Effector CD8-positive, alpha-beta T cell (primary cell): ENCODE measurements around the gene IL22RA1.

Experiments
- DNase-seq: peaks from one replicate; lab custom pipeline; 2025; lab: John Stamatoyannopoulos, UW

The IL22RA1 gene

DNA sequence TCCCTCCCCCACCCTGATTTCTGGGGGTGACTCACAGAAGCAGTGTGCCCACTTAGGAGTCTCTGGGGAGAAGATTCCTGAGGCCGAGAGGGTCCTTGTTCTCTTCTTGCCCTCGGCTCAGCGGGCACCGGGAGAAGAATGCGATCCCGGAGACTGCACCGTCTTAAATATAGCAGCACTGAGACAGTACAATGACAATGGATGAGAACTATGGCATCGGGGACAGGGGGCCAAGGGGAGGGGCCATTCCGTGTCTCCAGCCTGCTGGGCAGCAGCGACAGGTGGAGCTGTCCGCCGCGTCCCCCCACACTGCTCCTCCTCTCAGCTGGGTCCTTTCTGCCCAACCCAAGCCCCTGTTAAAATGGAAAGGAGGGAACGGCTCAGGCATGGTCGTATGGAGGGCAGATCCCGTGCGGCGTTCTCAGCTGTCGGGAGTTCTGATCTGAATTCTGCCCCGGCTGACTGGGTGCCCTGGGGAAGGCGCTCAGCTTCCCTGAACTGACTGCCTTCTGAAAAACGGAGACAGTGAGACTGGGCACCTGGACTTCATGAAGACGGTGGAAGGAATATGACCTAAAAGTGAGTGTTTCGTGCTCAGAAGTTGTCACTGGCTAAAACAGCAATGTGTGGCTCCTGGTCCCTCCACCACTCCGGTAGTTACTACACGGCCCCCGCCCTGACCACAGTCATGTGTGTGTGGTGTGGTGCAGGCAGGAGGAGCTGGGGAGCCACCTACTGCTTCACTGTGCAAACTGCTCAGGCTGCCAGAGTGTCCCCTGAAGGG, 30.8 kb downstream of the IL22RA1 start, which contains the start of gene MYOM3:
Gene MYOM3 (minus strand): TSS at position 140 of the 784 bp plus-strand sequence. CDS start 3,499 bp downstream, outside the sequence.
- peak; percentile 5 for DNase-seq

DNA sequence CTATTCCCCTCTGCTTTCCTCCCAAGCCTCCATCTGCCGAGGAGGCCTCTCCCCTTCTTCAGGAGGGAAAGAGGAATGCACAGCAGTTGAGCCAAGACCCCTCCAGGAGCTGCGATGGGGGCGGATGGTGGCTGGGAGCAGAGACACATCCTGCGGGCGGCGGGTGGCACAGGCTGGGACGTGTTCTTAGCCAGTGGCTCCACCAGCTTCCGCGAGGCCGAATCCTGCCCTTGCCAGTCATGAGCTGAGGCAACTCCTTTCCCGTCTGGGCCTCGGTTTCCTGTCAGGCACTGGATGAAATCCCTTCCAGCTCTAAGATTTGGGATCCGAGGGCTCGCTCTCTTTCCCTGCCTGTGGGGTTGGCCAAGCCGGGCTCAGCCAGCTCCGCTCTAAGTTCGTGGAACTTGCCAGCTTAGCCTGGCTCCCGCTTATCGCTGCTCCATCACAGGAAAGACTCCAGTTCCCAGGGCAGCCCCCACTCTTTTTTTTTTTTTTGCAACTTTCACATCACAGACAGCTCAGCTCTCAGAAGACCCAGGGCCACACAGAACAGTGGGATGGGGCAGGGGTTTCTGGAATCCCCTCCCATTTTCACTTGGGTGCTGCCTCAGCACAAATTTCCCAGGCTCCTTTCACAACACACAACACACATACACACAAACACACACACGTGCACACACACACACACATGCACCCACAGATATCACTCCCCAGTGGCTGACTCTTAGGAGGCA, 31.5 kb downstream of the IL22RA1 start:
- DNase-seq: no peak

DNA sequence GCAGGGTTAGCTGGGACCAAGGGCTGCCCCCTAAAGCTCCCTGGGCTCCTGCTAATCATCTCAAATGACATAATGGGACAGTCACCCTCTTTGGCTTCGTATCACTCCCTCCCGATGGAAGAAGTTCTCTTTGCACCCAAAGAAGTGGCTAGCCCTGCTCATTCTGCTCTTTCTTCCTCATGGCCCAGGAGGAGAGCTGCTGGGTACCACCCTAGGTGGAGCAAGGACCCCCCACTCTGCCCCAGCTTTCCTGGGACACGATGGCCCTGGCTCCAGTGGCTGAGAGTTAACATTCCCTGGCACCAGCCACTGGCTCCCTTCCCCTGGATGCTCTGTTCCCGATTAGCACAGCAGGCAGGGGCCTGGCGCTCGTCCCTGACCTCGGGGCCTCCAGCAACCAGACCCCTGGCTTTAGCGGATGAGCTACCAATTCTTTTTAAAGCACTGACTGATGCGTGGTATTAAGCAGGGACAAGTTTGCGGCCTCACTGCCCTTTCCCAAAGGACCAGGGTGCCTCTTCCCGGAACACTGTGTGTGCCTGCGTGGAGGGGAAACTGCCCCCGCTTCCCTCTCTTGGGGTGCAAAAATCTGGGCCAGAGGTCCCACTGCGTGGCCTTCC, 32.2 kb downstream of the IL22RA1 start:
- DNase-seq: no peak

DNA sequence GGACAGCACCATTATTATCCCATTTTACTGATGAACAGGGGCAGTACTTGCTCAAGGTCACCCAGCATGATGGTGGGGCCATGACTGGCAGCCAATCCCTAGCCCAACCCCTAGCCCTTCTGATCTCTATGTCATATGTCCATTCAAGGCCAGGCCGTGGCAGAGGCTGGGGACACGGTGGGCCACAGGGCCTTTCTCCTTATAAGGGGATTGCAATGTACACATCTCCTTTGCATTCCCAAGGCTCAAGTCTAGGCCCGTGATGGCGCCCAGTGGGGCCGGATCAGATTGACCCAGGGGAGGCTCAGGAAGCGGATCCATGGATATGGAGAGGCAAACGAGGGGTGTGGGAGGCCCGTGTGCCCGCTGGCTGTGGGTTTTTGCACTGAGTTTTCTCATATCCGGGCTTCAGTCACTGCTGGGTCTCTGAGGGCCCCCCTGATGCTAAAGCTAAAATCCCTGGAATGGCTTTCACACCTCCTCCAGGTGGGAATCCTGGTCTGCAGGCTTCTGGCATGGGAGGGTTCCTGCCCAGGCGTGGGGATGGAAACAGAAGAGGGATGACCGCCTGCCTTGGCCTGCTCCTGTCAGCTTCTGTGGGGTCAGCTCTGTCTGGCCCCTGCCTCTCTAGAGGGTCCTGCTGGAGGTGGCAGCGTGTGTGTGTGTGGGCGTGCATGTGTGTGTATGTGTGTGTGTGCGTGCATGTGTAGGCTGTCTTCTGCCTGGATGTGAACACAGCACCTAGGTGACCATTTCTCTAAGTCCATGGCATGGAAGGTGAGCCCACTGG, 33.1 kb downstream of the IL22RA1 start:
- DNase-seq: no peak

DNA sequence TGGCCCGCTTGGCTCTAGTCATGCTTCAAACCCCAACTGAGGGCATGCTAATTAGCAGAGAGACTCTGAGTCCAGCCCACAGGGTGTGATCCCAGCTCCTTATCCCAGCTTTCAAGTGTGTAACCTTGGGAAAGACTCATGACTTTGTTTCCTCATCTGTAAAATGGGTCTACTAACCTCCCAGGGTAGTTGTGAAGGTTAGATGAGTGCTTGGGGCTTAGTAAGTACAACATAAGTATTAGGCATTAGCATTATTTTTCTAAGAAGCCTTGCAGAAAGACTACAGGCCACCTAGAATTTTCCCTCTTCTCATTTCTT, 33.8 kb downstream of the IL22RA1 start:
- DNase-seq: no peak

DNA sequence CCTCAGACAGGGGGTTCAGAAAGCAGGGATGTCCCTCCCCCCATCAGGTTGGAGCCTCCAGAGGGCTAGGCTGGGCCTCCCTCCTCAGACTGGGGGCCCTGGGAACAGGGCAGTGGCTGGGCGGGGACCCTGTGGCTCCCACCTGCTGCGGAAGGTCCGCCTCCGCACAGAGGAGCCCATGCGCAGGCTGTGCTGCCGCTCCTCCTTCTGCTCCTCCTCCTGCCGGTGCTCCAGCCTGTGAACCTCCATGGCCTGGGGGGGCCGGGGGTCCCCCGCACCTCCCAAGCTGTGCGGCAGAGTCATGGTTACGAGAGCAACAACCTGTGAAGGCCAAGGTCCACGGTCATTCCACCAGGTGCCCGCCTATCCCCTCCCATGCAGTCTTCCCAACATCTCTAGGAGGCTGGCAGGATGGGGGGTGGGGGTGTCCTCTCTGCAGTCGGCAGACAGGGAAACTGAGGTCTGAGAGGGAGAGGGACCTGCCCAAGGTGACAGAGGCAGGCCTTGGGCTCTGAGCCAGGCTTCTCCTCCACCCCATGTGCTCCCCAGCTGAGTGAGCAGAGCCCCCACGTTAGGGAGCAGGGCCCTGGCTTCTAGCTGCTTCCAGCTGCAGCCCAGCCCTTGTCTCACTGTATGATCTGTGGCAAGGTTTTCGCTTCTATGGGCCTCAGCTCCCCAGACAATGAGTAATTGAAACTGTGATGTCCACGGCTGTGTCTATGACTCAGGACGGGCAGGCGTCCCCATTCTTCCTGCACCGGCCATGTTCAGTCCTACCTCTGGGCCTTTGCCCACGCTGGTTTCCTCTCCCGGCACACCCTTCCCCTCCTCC, 34.4 kb downstream of the IL22RA1 start:
- DNase-seq: no peak

DNA sequence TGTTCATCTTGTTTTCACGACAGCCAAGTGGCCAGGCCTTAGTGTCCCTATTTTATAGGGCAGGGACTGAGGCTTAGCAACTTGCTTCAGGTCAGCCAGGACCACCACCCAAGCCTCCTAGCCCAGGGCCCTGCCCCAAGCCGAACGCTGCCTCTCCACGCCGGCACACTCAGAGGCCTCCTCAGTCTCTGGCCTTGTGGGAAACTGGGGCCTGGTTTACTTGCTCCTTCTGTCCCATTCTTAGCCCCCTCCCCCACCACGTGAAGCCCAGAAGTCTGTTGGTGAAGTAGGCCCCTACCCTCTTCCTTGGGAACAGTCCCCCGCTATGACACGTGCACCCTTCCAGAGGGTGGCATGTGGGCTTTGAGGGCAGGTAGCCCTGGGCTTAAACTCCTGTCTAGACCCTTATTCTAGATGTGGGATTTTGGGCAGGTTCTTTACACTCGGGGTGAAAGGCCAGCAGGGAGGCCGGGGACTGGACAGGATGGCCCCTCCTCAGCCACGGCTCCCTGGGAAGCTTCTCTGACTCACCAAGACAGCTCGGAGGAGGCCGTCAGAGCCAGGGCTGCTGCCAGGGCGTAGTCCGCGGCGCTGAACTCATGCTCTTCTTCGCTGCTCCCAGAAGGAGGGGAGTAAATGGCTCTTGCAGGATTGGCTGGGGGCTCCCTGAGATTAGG, 35.3 kb downstream of the IL22RA1 start:
- no peak for DNase-seq

DNA sequence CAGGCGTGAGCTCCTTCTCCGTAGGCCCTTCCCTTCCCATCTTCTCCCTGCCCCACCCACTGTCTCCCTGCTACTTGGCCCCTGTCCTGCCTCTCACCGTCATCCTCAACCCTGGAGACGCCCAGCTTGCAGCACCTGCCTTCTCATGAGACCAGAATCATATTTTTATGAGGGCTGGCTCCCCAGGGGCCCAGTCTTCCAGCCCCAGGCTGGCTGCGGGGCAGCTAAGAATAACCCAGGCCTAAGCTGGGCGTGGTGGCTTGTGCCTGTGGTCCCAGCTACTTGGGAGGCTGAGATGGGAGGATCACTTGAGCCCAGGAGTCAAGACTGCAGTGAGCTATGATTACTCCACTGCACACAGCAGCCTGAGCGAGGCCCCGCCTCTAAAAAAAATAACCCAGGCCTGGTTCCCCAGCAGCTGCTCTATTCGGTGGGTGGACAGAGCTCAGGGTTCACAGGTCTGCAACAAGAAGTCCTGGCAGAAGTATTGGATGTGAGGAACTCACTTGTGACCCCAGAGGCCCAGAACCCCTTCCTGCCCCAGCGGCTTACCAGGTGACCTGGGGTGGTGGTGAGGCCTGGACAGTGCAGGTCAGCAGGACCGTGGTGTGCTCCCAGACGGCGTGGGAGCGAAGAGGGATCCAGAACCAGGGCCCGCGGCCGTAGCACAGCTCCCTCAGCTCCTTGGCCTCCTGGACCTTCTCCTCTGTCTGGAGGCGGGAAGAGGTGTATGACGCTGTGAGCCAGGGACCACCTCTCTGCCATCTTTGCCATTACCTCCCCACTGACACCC, 37.4 kb downstream of the IL22RA1 start:
- DNase-seq: no peak

DNA sequence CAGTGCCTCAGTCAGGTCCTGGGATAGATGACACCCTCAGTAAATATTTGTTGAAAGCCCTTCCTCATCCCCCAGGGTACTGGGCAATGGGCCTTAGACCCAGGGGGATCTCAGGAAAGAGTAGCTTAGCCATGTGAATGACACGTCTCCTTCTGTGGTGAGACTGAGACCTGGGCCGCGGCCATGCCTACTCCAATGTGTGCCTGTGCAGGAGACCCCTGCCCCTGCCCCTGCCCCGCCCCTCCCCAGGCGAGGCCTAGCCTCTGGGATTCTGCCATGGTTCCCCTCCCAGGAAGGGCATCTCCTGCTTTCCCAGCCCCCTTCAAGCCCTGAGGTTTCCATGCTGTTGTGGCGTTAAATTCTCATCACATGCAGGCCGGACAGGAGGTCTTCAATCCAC, 38.1 kb downstream of the IL22RA1 start:
- no peak for DNase-seq

DNA sequence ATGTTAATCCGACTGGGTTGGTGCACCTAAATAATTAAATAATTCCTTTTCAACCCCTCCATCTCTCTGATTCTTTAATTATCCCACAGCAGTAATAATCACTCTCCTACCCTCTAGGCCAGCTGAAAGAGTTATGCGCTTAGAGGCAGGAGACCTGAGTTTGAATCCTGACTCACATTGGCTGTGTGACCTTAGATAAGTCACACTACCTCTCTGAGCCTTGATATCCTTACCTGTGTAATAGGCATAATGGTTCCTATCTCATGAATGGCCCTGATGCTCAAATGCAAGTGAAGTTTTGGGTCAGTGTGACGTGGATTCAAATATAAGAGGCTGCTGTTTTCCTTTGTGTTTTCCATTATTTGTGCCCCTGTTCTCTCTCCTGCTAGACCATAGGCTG, 39.1 kb downstream of the IL22RA1 start:
- DNase-seq: no peak

DNA sequence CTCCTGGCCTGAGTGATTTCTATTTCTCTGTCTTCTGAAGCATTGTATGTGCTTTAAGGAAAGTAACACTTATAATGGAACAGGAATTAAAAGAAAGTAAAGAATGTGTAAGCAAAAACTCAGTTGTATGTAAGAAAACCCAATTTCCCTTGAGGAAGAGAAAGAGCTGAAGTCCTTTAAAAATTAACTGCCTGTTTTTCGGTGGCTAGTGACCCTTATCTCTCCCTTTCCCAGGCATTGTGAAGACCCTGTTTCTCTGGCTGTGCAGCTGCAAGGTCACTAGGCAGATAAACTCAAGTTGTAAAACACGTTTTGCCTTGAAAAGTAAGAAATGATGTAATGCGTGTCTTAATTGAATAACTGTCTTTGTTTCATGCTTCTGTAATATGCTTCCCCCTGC, 39.5 kb downstream of the IL22RA1 start:
- no peak for DNase-seq

DNA sequence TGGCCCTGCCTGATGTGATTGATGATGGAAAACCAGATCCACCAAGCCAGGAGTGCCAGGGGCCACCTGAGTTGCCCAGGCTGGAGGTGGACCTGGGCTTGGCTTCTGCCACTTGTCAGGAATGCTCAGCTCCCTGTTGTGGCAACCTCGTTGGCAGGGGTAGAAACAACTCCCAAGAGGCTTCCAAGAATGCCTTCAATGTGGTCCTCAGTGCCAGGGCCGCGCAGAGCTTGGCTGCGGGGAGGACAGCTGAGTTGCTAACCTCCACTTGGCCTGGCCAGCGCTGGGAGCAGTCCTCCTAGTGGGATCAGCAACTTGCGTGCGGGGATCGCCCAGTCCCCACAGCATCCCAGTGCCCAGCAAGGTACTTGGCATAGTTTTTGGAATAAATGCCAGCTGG, 40.0 kb downstream of the IL22RA1 start:
- no peak for DNase-seq

DNA sequence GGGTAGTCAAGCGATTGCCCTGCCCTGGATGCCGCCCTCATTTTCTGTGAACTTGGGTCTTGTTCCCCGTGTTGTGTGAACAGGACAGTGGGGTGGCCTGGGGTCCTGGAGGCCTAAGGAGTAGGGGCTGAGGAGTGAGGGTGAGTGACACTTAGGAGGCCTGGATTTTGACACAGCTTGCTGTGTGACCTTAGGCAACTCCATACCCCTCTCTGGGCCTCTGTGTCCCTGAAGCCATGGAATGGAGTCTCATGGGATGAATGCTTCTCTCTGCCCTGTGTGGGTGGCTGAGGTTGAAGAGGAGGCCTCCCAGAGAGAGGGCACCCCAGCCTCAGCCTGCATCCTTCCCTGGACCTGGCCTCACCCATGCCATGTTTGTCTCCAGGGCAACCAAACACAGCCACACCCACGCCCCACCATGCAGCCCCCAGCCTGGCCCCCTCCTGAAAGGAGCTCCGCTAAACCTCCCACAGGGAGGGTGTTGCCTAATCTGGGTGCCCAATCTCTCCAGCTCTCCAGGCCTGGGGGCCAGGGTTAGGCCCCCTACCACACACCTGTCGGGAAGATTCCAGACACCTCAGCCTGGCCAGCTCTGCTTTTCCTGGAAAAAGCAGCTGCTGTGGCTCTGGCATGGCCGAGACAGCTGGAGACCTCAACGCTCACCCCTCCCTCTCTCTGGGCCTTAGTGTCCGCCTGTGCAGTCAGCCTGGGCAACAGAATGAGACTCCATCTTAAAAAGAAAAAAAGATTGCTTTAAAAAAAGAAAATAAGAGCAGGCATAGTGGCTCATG, 40.9 kb downstream of the IL22RA1 start:
- no peak for DNase-seq

DNA sequence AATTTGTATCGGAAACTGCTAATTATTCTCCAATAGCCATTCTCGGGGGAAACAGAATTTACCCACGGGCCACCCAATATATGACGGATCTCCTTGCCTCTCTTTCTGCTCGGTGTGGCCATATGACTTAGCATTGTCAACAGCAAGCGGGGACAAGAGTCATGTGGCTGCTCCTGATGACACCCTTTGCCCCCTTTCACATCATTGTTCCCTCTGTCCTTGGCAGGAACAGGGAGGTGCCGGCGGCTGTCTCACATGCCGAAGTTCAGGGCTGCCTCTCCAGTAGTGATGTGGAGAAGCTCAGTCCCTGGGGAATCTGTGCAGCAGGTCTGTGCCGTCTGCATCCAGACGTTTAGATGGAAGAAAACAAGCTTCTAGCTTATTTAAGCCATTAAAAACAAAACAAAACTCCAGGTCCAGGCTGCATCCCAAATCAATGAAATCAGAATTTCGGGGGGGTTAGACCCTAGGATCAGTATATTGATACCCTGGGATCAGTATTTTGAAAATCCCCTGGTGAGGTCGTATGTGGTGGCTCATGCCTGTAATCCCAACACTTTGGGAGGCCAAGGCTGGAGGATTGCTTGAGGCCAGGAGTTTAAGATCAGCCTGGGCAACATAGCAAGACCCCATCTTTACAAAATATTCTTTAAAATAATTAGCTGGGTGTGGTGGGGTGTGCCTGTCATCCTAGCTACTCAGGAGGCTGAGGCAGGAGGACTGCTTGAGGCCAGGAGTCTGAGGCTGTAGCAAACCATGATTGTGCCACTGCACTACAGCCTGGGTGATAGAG, 41.8 kb downstream of the IL22RA1 start:
- DNase-seq: no peak

DNA sequence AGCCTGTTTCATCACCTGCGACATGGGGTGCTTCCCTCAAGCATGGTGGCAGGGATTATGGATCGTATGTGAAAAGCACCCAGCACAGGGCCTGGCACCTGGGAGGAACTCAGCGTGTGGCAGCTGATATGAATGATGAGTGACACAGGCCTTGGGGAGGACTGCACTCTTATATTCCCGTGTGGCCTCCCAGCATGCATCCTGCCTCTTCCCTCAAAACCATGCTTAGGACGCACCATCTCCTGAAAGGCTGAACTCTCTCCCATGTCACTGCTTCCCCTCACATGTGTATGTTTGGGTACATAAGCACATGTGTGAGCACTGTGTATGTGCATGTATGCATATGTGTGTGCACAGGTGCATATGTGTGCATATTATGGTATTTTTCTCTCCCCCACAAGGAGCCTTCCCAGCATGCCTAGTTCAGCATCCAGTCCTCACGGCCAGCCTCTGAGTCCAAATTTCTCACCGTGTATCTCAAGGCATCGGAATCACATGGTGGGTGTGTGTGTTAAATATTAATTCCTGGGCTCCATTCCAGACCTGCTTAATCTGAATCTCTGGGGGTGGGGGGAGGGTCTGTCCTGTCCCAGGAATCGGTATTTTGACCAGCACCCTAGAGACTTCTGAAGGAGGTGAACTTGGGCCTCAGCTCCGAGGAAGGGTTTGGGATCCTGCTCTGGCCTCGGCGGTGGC, 43.8 kb downstream of the IL22RA1 start:
- no peak for DNase-seq

DNA sequence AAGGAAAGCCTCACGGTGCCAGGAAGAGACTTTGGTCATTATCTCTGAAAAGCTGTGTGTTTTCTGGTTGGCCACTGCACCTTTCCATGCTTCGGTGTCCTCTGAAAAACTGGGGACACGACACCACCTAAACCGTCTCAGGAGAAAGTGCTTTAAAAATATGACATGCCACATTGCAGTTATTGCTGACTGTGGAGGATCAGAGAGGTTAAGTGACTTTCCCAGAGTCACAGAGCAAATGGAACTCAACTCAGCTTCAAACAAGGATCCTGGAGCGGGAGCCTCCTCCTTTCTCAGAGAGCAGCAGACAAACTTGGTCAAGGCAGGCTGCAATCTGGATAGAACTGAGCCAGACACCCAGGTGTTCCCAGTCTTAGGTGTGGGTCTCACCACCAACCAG, 44.8 kb downstream of the IL22RA1 start:
- no peak for DNase-seq

DNA sequence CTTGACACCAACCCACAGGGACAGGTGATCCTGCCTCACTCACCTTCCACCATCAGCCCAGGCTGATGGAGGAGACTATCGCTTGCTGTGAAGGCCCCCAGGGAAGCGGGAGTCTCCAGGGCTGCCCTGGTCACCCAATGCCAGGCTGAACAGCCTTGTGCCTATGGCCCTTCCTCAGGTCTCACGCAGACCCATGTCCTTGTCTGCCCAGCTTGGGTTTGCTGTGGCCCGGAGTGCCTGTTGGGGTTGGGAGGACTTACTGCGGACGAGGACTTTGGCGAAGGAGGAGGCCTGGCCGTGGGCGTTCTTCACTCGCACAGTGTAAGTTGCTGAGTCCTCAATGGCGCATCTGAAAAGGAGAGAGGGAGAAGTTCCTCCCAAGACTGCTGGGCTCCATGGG, 45.3 kb downstream of the IL22RA1 start:
- no peak for DNase-seq

DNA sequence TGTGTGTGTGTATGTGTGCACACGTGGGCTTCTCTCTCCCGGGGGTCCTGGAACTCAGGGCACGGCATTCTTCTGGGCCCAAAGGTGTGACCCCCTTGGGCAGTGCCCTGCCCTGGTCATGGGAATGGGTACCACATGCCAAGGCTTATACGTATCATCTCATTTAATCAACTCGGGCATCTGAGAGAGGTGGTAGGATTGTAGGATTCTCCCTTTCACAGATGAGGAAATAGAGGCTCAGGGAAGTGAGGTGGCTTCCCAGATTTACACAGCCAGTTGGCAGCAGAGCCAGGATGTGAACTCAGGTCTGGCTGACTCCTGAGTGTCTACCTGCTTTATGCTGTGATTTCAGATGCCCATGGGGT, 46.2 kb downstream of the IL22RA1 start:
- no peak for DNase-seq
